ENCODE measurements around the gene ATP4B.

The ATP4B gene

DNA sequence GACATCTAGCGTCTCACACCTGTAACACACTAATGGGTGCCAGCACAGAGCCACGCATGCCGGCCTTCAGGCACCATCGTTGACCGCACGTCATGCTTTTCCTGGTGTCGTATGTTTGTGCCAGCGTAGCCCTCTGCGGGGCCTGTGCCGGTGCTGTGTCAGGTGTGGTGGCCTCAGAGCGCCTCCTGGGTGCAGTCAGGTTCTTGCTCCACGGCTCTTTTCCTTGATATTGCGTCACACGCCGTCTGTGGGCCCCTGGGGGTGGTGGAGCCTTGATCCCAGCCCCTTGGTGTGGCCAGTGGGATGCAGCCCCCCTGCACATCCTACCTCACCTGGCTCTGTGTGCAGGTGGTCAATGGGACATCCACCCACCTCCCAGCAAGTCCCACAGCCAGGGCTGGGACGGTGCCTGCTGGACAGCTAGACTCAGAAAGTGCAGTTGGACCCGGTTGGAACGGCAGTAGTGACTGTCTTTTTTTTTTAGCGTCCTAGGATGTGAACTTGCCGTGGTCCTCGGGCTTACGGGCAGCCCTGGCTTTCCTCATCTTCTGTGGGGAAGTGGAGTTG, 48.9 kb downstream of the ATP4B start:
- Histone ChIP-seq H3K4me1 (ENCODE audit: control insufficient read depth, insufficient read depth, low read length) (no peaks in the 10 kb centered on the region), H3K27ac (ENCODE audit: low read depth, low read length) (no peak overlapping the region), H3K4me3 (ENCODE audit: low read depth, low read length) (no peak overlapping the region), H3K9me3 (ENCODE audit: control insufficient read depth, insufficient read depth, low read depth, low read length) (no peaks in the 10 kb centered on the region), H3K27me3 (ENCODE audit: control insufficient read depth, insufficient read depth, low read length) (no peaks in the 10 kb centered on the region), H3K9ac (ENCODE audit: low read length) (no peak overlapping the region), H3K36me3 (ENCODE audit: control insufficient read depth, insufficient read depth, low read length) (peaks cover 68% of the 10 kb centered on the region)

DNA sequence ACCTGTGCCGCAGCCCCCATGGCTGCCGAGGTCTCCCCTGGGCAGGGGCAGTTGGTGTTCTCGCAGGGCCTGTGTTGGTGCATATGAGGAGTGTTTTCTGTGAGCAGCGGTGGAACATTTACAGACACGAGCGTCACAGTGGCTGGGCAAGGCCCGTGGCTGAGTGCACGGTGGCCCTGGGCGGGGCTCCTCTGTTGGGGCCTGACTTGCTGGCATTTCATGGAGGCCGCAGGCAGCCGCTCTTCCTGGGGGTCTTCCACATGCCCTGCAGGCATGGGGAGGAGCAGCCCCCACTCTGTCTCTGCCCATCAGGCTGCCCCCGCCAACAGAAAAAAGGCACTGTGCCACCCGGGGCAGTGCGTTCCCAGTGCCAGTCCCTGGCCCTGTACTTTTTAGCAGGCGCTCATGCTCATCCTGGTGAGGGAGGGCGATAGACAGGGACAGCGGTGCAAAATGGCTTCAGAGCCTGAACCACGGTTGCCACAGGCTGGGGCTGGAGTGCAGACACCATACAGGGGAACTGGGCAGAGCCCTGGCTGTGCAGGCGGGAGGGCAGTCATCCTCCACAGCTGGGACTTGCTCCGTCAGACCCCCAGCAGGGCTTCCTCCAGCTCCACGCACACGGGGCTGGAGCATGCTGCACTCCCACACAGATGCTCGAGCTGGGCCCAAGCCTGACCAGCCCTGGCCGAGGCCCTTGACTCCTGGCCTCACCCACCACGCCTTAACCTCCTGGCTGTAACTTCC, 49.9 kb downstream of the ATP4B start:
- Histone ChIP-seq H3K36me3 (ENCODE audit: control insufficient read depth, insufficient read depth, low read length) (peaks cover 59% of the 10 kb centered on the region), H3K9ac (ENCODE audit: low read length) (no peak overlapping the region), H3K4me3 (ENCODE audit: low read depth, low read length) (no peak overlapping the region), H3K27ac (ENCODE audit: low read depth, low read length) (no peak overlapping the region; the same call in 1 of the 2 replicates), H3K9me3 (ENCODE audit: control insufficient read depth, insufficient read depth, low read depth, low read length) (no peaks in the 10 kb centered on the region), H3K27me3 (ENCODE audit: control insufficient read depth, insufficient read depth, low read length) (no peaks in the 10 kb centered on the region), H3K4me1 (ENCODE audit: control insufficient read depth, insufficient read depth, low read length) (no peaks in the 10 kb centered on the region)

DNA sequence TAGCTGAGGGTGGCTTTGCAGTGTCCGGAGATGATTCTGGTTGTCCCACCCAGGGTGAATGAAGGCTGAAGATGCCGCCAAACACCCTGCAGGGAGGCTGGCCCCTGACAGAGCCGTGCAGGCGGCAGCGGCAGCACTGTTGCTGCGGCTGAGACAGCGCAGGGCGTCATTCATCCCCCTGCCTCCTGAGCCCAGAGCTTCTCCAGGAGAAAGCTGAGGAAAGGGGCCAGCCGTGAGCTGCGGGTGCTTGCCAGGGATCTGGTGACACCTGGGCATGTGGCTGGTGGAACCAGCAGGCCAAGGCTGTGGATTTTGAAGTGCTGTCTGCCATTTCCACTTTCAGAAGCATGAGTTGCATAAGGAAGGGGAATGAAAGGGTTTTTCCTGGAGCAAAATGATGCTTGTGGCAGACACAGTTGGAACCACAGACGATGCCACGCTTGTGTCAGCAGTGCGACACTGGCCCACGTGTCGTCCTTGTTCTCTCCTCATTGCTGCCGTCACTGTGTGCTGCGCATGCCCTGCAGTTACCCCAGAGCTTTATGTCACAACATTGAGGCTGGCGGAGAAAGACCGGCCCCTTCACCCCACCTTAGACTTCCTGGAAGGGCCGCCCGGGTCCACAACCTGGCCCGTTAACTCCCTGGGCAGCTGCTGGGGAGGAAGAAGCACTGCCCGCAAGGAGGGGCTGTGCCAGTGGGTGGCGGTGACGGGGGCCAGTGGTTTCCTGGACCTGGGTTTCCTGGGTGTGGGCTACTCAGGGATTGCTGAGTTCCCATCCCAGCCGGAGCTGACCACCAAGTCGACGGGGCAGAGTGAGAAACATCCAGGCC, 50.7 kb downstream of the ATP4B start:
- peaks cover 54% of the 10 kb centered on the region for H3K36me3 ChIP-seq (ENCODE audit: control insufficient read depth, insufficient read depth, low read length)
- H3K9me3 ChIP-seq (ENCODE audit: control insufficient read depth, insufficient read depth, low read depth, low read length) = no peaks in the 10 kb centered on the region
- no peak overlapping the region for H3K4me3 ChIP-seq (ENCODE audit: low read depth, low read length)
- no peaks in the 10 kb centered on the region for H3K27me3 ChIP-seq (ENCODE audit: control insufficient read depth, insufficient read depth, low read length)
- H3K27ac ChIP-seq (ENCODE audit: low read depth, low read length) = no peak overlapping the region; the same call in 1 of the 2 replicates
- H3K9ac ChIP-seq (ENCODE audit: low read length) = no peak overlapping the region
- no peaks in the 10 kb centered on the region; the same call in 1 of the 2 replicates for H3K4me1 ChIP-seq (ENCODE audit: control insufficient read depth, insufficient read depth, low read length)

DNA sequence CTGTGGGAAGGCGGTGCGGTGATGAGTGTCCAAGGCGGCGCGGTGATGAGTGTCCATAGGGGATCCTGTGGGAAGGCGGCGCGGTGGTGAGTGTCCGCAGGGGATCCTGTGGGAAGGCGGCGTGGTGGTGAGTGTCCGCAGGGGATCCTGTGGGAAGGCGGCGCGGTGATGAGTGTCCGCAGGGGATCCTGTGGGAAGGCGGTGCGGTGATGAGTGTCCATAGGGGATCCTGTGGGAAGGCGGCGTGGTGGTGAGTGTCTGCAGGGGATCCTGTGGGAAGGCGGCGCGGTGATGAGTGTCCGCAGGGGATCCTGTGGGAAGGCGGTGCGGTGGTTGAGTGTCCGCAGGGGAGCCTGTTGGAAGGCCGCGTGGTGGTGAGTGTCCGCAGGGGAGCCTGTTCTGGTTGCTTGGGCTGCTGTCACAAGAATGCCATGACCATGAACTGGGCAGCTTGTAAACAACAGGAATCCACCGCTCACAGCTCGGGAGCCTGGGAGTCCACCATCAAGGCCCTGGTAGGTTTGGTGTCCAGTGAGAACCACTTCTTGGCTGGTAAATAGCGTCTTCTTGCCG, 52.0 kb downstream of the ATP4B start:
- Histone ChIP-seq H3K36me3 (ENCODE audit: control insufficient read depth, insufficient read depth, low read length) (peaks cover 43% of the 10 kb centered on the region), H3K9ac (ENCODE audit: low read length) (no peak overlapping the region), H3K4me1 (ENCODE audit: control insufficient read depth, insufficient read depth, low read length) (no peaks in the 10 kb centered on the region; the same call in 1 of the 2 replicates), H3K27ac (ENCODE audit: low read depth, low read length) (no peak overlapping the region), H3K27me3 (ENCODE audit: control insufficient read depth, insufficient read depth, low read length) (no peaks in the 10 kb centered on the region), H3K4me3 (ENCODE audit: low read depth, low read length) (no peak overlapping the region), H3K9me3 (ENCODE audit: control insufficient read depth, insufficient read depth, low read depth, low read length) (no peaks in the 10 kb centered on the region)

DNA sequence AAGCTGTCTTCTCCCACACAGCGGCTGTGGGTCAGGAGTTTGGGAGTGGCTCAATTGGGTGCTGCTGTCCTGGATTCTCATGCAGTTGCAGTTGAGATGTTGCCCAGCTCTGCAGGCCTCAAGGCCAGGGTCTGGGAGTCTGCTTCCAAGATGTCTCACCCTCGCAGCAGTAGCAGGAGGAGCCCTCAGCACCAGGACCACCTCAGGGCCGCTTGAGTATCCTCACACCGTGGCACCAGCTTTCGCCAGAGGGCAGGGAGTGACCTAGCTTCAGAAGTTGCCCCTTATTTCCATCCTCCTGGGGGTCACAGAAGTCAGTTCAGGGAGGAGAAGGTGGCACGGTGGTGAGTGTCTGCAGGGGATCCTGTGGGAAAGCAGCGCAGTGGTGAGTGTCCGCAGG, 52.5 kb downstream of the ATP4B start:
- H3K27me3 ChIP-seq (ENCODE audit: control insufficient read depth, insufficient read depth, low read length) = no peaks in the 10 kb centered on the region
- no peak overlapping the region for H3K9ac ChIP-seq (ENCODE audit: low read length)
- H3K4me3 ChIP-seq (ENCODE audit: low read depth, low read length) = no peak overlapping the region
- H3K4me1 ChIP-seq (ENCODE audit: control insufficient read depth, insufficient read depth, low read length) = no peaks in the 10 kb centered on the region; the same call in 1 of the 2 replicates
- H3K27ac ChIP-seq (ENCODE audit: low read depth, low read length) = no peak overlapping the region
- H3K36me3 ChIP-seq (ENCODE audit: control insufficient read depth, insufficient read depth, low read length) = peaks cover 43% of the 10 kb centered on the region
- H3K9me3 ChIP-seq (ENCODE audit: control insufficient read depth, insufficient read depth, low read depth, low read length) = no peaks in the 10 kb centered on the region

DNA sequence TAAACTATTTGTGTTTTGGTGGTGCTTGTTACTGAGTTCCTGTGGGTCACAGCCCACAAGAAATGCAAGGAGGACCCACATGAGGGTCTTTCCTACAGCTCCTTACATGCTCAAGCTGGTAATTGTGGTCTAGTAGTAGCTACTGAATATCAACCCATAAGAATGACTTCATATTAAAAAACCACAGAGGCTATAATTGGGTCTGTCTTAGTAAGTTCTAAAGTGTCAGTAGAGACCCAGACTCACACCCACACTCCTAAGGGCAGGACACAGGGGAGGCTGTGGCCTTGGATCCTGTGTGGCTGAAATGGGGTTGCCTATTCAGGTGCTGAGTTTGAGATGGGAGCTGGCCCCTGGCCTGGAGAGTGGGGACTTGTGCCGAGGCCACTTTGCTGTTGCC, 53.8 kb downstream of the ATP4B start:
- Histone ChIP-seq H3K4me1 (ENCODE audit: control insufficient read depth, insufficient read depth, low read length) (no peaks in the 10 kb centered on the region; the same call in 1 of the 2 replicates), H3K27me3 (ENCODE audit: control insufficient read depth, insufficient read depth, low read length) (no peaks in the 10 kb centered on the region), H3K9ac (ENCODE audit: low read length) (no peak overlapping the region), H3K27ac (ENCODE audit: low read depth, low read length) (no peak overlapping the region), H3K9me3 (ENCODE audit: control insufficient read depth, insufficient read depth, low read depth, low read length) (no peaks in the 10 kb centered on the region), H3K4me3 (ENCODE audit: low read depth, low read length) (no peak overlapping the region), H3K36me3 (ENCODE audit: control insufficient read depth, insufficient read depth, low read length) (peaks cover 49% of the 10 kb centered on the region)

DNA sequence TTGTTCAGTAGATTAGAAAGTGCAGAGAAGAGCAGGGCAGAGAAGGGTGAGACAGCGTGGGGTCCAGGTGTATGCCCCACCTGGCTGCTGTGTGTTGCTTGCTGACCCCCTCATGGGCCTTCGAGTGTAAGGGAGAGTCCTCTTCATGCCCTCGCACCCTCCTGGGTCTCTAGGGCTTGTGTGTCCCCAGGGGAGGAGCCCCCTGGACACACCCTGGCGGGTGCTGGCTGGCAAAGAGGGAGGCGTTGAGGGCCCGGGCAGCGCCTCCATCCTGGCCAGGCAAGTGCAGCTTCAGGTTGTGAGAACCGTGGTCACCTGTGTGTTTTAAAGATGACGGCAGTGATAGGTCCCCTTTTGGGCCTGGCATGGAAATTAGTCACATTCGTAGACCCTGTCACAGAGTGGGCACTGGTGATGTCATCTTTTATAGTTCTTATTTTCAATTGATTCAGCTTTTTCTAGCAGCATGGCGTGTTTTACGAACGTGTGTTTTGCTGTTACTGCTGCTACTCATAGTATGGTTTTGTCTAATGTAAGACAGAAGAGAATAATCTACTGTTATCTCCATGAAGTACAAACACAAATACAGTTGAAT, 54.8 kb downstream of the ATP4B start:
- Histone ChIP-seq H3K4me1 (ENCODE audit: control insufficient read depth, insufficient read depth, low read length) (no peaks in the 10 kb centered on the region; the same call in 1 of the 2 replicates), H3K9ac (ENCODE audit: low read length) (no peak overlapping the region), H3K9me3 (ENCODE audit: control insufficient read depth, insufficient read depth, low read depth, low read length) (no peaks in the 10 kb centered on the region), H3K27me3 (ENCODE audit: control insufficient read depth, insufficient read depth, low read length) (no peaks in the 10 kb centered on the region), H3K36me3 (ENCODE audit: control insufficient read depth, insufficient read depth, low read length) (peaks cover 50% of the 10 kb centered on the region), H3K27ac (ENCODE audit: low read depth, low read length) (no peak overlapping the region), H3K4me3 (ENCODE audit: low read depth, low read length) (no peak overlapping the region)

DNA sequence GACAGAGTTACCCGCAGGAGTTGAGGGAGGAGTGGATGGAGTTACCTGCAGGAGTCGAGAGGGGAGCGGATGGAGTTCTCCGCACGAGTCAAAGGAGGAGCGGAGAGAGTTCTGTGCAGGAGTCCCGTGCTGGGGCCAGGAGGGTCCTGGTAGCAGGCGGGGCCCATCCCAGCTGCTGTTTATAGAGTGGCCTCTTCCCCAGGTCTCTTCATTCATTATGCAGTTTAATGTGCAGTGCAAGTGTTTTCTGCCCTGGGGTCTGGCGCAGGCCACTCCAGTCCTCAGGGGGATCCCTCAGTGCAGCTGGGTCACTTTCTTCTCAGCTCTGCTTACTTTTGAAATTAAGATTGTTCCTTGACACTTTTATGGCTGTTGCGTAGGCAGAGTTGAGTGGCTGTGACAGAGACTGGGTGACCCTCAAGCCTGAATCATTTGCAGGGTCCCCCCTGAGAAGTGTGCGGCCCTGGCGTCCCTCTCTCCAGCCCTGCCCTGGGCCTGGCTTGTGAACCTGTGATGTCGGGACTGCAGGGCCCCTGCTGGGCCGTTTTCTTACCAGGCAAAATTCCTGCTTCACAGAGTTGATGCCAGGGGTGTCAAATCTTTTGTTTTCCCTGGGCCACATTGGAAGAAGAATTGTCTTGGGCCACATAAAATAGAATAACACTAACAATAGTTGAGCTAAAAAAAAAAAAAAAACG, 55.6 kb downstream of the ATP4B start:
- Histone ChIP-seq H3K36me3 (ENCODE audit: control insufficient read depth, insufficient read depth, low read length) (peaks cover 54% of the 10 kb centered on the region), H3K27ac (ENCODE audit: low read depth, low read length) (no peak overlapping the region), H3K9ac (ENCODE audit: low read length) (no peak overlapping the region)

DNA sequence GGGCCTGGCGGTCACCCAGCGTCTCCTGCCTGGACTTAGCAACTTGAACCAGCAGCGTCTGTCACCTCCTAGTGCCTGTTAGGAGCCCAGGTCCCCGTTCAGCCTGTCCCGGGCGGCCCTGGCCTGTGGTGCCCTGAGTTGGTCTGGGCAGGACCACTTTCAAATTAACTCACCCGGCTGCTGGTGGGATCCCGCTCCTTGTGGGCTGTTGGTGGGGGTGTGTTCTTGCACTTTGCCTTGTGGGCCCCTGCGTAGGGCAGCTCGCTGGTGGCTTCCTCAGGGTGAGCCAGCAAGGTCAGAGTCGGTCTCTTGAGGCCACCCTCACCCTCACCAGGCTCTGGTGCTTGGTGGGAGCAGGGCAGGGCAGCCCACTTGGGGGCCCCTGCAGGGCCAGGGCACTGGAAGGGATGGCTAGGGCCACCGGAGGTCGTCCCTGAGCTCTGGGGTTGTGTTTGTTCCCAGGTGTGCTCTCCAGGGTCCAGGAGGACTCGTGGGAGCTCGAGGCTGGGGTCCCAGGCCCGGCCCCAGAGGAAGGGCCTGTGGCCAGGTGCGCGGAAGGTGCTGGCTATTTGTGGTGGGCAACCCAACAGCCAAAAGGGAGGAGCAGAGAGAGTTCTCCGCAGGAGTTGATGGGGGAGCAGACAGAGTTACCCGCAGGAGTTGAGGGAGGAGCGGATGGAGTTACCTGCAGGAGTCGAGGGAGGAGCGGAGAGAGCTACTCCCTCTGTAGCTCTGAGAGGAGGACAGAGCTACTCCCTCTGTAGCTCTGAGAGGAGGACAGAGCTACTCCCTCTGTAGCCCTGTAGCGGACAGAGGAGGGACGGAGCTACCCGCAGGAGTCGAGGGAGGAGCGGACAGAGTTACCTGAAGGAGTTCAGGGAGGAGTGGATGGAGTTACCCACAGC, 56.6 kb downstream of the ATP4B start:
- Histone ChIP-seq H3K9ac (ENCODE audit: low read length) (no peak overlapping the region), H3K27ac (ENCODE audit: low read depth, low read length) (no peak overlapping the region), H3K4me3 (ENCODE audit: low read depth, low read length) (no peak overlapping the region), H3K27me3 (ENCODE audit: control insufficient read depth, insufficient read depth, low read length) (no peaks in the 10 kb centered on the region), H3K9me3 (ENCODE audit: control insufficient read depth, insufficient read depth, low read depth, low read length) (no peaks in the 10 kb centered on the region), H3K36me3 (ENCODE audit: control insufficient read depth, insufficient read depth, low read length) (peaks cover 57% of the 10 kb centered on the region), H3K4me1 (ENCODE audit: control insufficient read depth, insufficient read depth, low read length) (no peaks in the 10 kb centered on the region; the same call in 1 of the 2 replicates)

More for the DNA sequence above, 55.6 kb downstream of the ATP4B start:
- no peaks in the 10 kb centered on the region for H3K27me3 ChIP-seq (ENCODE audit: control insufficient read depth, insufficient read depth, low read length)
- H3K4me3 ChIP-seq (ENCODE audit: low read depth, low read length) = no peak overlapping the region
- H3K9me3 ChIP-seq (ENCODE audit: control insufficient read depth, insufficient read depth, low read depth, low read length) = no peaks in the 10 kb centered on the region
- H3K4me1 ChIP-seq (ENCODE audit: control insufficient read depth, insufficient read depth, low read length) = no peaks in the 10 kb centered on the region; the same call in 1 of the 2 replicates
